Neural cell (in vitro differentiated cells): ENCODE results near the gene KCNK13. TPM values are rescaled to one million over a fixed set of nuclear protein-coding genes. Genes with fewer than 3 reads are reported as not detected.

Experiments used
- H2AFZ ChIP-seq: fragments of 200-600, 300-800 bp; sonication (generic), shearing (Covaris generic); 2 replicates; pipeline ENCODE4 v1.6.0; 2014; ENCODE audit warnings: low read depth, mild to moderate bottlenecking, antibody characterized with exemption, low read length, moderate library complexity
- H3F3A ChIP-seq: fragments of 200-600 bp; shearing (Covaris generic); 2 replicates; pipeline ENCODE4 v1.6.1; 2016; ENCODE audit warnings: mild to moderate bottlenecking, moderate library complexity, mixed read lengths, antibody characterized with exemption, low read length; ENCODE audit not compliant: insufficient read depth, poor library complexity, severe bottlenecking
- H3K27ac ChIP-seq: fragments of 200-600, 300-800 bp; sonication (generic), shearing (Covaris generic); 2 replicates; pipeline ENCODE4 v1.5.1; 2014; ENCODE audit warnings: mild to moderate bottlenecking, low read length, moderate library complexity
- H3K27me3 ChIP-seq: fragments of 300-800, 200-600 bp; sonication (generic), shearing (Covaris generic); 2 replicates; pipeline ENCODE4 v1.6.0; 2014; ENCODE audit warnings: mild to moderate bottlenecking, low read depth, low read length, moderate library complexity; ENCODE audit not compliant: insufficient read depth
- H3K36me3 ChIP-seq: fragments of 300-800, 200-600 bp; sonication (generic), shearing (Covaris generic); 2 replicates; pipeline ENCODE4 v1.5.1; 2014; ENCODE audit warnings: mild to moderate bottlenecking, antibody characterized with exemption, low read length, moderate library complexity; ENCODE audit not compliant: insufficient read depth
- H3K4me2 ChIP-seq: fragments of 300-800, 200-600 bp; sonication (generic), shearing (Covaris generic); 2 replicates; pipeline ENCODE4 v1.6.0; 2014; ENCODE audit warnings: mild to moderate bottlenecking, low read length
- H3K4me3 ChIP-seq: fragments of 300-800, 200-600 bp; sonication (generic), shearing (Covaris generic); 2 replicates; pipeline ENCODE4 v1.5.1; 2014; ENCODE audit warnings: mild to moderate bottlenecking, low read length, moderate library complexity
- H3K79me2 ChIP-seq: fragments of 200-600 bp; shearing (Covaris generic); replicated peaks from 2 replicates; pipeline ENCODE4 v1.6.0; 2014; ENCODE audit warnings: mild to moderate bottlenecking, low read length, moderate library complexity; ENCODE audit not compliant: insufficient read depth
- H3K9ac ChIP-seq: fragments of 300-800, 200-600 bp; sonication (generic), shearing (Covaris generic); 2 replicates; pipeline ENCODE4 v1.6.1; 2016; ENCODE audit warnings: mild to moderate bottlenecking, low read length, mixed read lengths
- H3K9me2 ChIP-seq: fragments of 200-600 bp; shearing (Covaris generic); 2 replicates; pipeline ENCODE4 v1.6.1; 2016; ENCODE audit warnings: mild to moderate bottlenecking, low read length, mixed read lengths; ENCODE audit not compliant: insufficient read depth
- H3K9me3 ChIP-seq: fragments of 200-600, 300-800 bp; sonication (generic), shearing (Covaris generic); 2 replicates; pipeline ENCODE4 v1.6.1; 2016; ENCODE audit warnings: mild to moderate bottlenecking, mixed run types, low read length, moderate library complexity, mixed read lengths
- H4K20me1 ChIP-seq: fragments of 200-600 bp; shearing (Covaris generic); 2 replicates; pipeline ENCODE4 v1.6.1; 2016; ENCODE audit warnings: mild to moderate bottlenecking, mixed run types; ENCODE audit not compliant: insufficient read depth
- CTCF ChIP-seq: fragments of 450-650 bp; IDR thresholded peaks from 2 replicates; pipeline ENCODE4 v1.5.1; 2014; ENCODE audit warnings: antibody characterized with exemption, mild to moderate bottlenecking, moderate library complexity; ENCODE audit not compliant: poor library complexity, severe bottlenecking
- EP300 ChIP-seq: fragments of 450-650 bp; conservative IDR thresholded peaks from 2 replicates; pipeline ENCODE4 v1.6.1; 2014; ENCODE audit warnings: antibody characterized with exemption, mild to moderate bottlenecking, moderate library complexity; ENCODE audit not compliant: poor library complexity, severe bottlenecking
- EZH2 ChIP-seq: fragments of 200-600, 300-800 bp; shearing (Covaris generic), sonication (generic); IDR thresholded peaks from 2 replicates; pipeline ENCODE4 v1.6.1; 2014; ENCODE audit warnings: antibody characterized with exemption, low read length, borderline replicate concordance, mild to moderate bottlenecking; ENCODE audit not compliant: insufficient read depth, poor library complexity, severe bottlenecking
- MXI1 ChIP-seq: fragments of 450-650 bp; conservative IDR thresholded peaks from 2 replicates; pipeline ENCODE4 v1.6.1; 2014; ENCODE audit warnings: antibody characterized with exemption, mild to moderate bottlenecking; ENCODE audit not compliant: poor library complexity, severe bottlenecking
- POLR2AphosphoS5 ChIP-seq: IDR thresholded peaks from 2 replicates; pipeline ENCODE4 v1.6.1; 2012
- RAD21 ChIP-seq: fragments of 450-650 bp; conservative IDR thresholded peaks from 2 replicates; pipeline ENCODE4 v1.6.1; 2014; ENCODE audit warnings: antibody characterized with exemption, mild to moderate bottlenecking, moderate library complexity
- REST ChIP-seq: IDR thresholded peaks from 2 replicates; pipeline ENCODE4 v1.6.1; 2012; ENCODE audit warnings: borderline replicate concordance
- SMC3 ChIP-seq: fragments of 450-650 bp; conservative IDR thresholded peaks from 2 replicates; pipeline ENCODE4 v1.6.1; 2014; ENCODE audit warnings: antibody characterized with exemption, mild to moderate bottlenecking, moderate library complexity; ENCODE audit not compliant: poor library complexity
- TAF1 ChIP-seq: IDR thresholded peaks from 2 replicates; pipeline ENCODE4 v1.6.1; 2012; ENCODE audit warnings: low read depth
- polyA plus RNA-seq: library from polyadenylated mRNA; depleted of rRNA; stranded (reverse); fragments of >200 nt; gene quantifications from 2 replicates; pipeline ENCODE4 v1.2.3, GENCODE V29; 2014

The KCNK13 gene
- polyA plus RNA-seq, 1 donor from 2014 or later, result 0.11 TPM

GRCh38 chr14:90062822-90063539, 1.2 kb downstream of the KCNK13 start (continued):
- TF ChIP-seq CTCF, result no peak
- TF ChIP-seq RAD21, result no peak

GRCh38 chr14:90072350-90072749, 10.6 kb downstream of the KCNK13 start:
- no peaks in the 10 kb centered on the region for H3K27me3 ChIP-seq
- H3K27ac ChIP-seq, result no peak overlapping the region
- no peaks in the 10 kb centered on the region for H3K79me2 ChIP-seq
- H3K36me3 ChIP-seq, result no peaks in the 10 kb centered on the region
- no peaks in the 10 kb centered on the region for H3F3A ChIP-seq
- H3K9ac ChIP-seq, result no peak overlapping the region
- no peak overlapping the region for H2AFZ ChIP-seq
- no peaks in the 10 kb centered on the region for H3K9me3 ChIP-seq
- no peak overlapping the region for H3K4me3 ChIP-seq
- H3K9me2 ChIP-seq, result no peaks in the 10 kb centered on the region
- no peak overlapping the region for H3K4me2 ChIP-seq
- TF ChIP-seq REST, result no peak
- no peak for TF ChIP-seq RAD21
- TF ChIP-seq POLR2AphosphoS5, result no peak
- no peak for TF ChIP-seq EP300
- no peak for TF ChIP-seq EZH2
- no peak for TF ChIP-seq MXI1
- H4K20me1 ChIP-seq, result no peaks in the 10 kb centered on the region

- H4K20me1 ChIP-seq, result no peaks in the 10 kb centered on the region
- H3K4me3 ChIP-seq, result no peak overlapping the region
Measured at GRCh38 chr14:90079576-90079975, 17.8 kb downstream of the KCNK13 start.

More at GRCh38 chr14:90079576-90079975, 17.8 kb downstream of the KCNK13 start:
- H3K4me2 ChIP-seq, result no peak overlapping the region
- H3K9ac ChIP-seq, result no peak overlapping the region
- no peaks in the 10 kb centered on the region for H3K79me2 ChIP-seq
- no peaks in the 10 kb centered on the region for H3K36me3 ChIP-seq
- no peaks in the 10 kb centered on the region for H3F3A ChIP-seq
- no peaks in the 10 kb centered on the region for H3K27me3 ChIP-seq
- H3K27ac ChIP-seq, result no peak overlapping the region
- no peak for TF ChIP-seq REST
- TF ChIP-seq POLR2AphosphoS5, result no peak
- TF ChIP-seq SMC3, result no peak
- TF ChIP-seq CTCF, result no peak
- no peak for TF ChIP-seq TAF1
- TF ChIP-seq MXI1, result no peak
- no peak for TF ChIP-seq EP300
- TF ChIP-seq RAD21, result no peak
- H3K9me3 ChIP-seq, result no peaks in the 10 kb centered on the region
- H3K9me2 ChIP-seq, result no peaks in the 10 kb centered on the region
- no peak overlapping the region for H2AFZ ChIP-seq
